ENCODE results near the gene QPRT.

QPRT gene

DNA sequence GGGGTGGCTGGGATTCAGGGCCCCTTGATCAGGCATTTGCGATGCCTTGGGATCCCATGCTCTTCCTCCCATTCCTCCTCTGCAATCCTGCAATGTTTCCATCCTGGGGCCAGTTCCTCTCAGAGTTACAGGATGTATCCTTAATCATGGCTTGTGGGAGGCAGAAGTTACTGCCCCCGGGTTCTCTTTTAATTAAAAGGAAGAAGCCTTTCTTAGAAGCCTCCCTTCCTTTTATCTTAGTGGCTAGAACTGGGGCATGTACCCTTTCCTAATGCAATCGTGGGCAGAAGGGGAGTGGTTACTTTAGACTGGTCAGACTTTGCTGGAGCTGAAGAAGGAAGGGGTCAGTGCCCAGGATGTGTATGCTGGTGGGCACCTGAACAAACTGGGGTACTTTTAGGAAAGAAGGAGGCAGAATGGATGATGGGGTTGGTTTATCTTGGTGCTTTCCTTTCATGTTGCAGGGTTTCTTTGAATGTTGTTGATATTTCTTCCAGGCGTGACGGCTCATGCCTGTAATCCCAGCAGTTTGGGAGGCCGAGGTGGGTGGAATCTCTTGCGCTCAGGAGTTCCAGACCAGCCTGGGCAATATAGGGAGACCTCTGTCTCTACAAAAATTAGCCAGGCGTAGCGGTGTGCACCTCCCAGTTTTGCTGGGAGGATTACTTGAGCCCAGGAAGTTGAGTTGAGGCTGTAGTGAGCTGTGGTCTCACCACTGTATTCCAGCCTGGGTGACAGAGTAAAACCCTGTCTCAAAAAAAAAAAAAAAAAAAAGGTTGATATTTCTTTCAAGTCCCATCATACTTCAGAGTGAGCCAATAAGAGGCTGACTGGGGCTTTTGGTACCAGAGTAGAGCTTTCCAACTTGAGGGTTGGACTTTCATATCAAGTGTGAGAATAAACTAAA lies 29.1 kb upstream of the QPRT start:
- Histone ChIP-seq H3K4me3 (ENCODE audit: low read length) (no peak overlapping the region), H3K9me3 (ENCODE audit: control insufficient read depth, insufficient read depth, low read length) (no peaks in the 10 kb centered on the region), H3F3A (ENCODE audit: control insufficient read depth, insufficient read depth) (no peaks in the 10 kb centered on the region; the same call in 1 of the 2 replicates), H3K27ac (ENCODE audit: low read depth, low read length) (no peak overlapping the region), H3K4me2 (ENCODE audit: low read length) (no peak overlapping the region), H3K4me1 (ENCODE audit: control insufficient read depth, low read length) (peaks cover 50% of the 10 kb centered on the region), H3K27me3 (ENCODE audit: control insufficient read depth, low read length) (no peaks in the 10 kb centered on the region), H4K20me1 (ENCODE audit: control insufficient read depth, insufficient read depth, low read depth, low read length) (no peaks in the 10 kb centered on the region), H3K36me3 (ENCODE audit: control insufficient read depth, low read length) (no peaks in the 10 kb centered on the region), H3K79me2 (ENCODE audit: control insufficient read depth, low read length) (no peaks in the 10 kb centered on the region), H3K9me2 (replicated peaks; ENCODE audit: control insufficient read depth, low read length) (no peaks in the 10 kb centered on the region)
- TF ChIP-seq EZH2phosphoT487 (IDR thresholded peaks at IDR 0.05; ENCODE audit: borderline replicate concordance, low read length) = no peak
- TF ChIP-seq, protein P1, sequence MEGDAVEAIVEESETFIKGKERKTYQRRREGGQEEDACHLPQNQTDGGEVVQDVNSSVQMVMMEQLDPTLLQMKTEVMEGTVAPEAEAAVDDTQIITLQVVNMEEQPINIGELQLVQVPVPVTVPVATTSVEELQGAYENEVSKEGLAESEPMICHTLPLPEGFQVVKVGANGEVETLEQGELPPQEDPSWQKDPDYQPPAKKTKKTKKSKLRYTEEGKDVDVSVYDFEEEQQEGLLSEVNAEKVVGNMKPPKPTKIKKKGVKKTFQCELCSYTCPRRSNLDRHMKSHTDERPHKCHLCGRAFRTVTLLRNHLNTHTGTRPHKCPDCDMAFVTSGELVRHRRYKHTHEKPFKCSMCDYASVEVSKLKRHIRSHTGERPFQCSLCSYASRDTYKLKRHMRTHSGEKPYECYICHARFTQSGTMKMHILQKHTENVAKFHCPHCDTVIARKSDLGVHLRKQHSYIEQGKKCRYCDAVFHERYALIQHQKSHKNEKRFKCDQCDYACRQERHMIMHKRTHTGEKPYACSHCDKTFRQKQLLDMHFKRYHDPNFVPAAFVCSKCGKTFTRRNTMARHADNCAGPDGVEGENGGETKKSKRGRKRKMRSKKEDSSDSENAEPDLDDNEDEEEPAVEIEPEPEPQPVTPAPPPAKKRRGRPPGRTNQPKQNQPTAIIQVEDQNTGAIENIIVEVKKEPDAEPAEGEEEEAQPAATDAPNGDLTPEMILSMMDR (IDR thresholded peaks at IDR 0.05; ENCODE audit: low read depth, low read length, poor library complexity, severe bottlenecking) = no peak

DNA sequence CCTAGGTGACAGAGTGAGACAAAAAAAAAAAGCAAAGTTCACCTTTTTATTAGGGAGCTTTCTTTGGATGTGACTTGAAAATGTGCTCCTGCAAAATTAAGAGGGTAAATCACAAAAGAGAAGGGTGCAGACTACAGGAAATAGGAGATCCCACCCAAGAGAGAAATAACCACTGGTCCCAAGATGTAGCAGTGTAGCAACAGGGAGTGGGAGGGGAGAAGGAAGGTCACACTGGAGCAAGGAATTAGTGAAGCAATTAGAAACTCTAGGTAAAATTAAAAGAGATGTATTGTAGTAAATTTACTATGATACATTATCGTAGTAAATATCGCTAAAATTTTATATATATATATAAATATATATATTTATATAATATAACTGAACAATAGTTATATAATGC lies 28.2 kb upstream of the QPRT start:
- Histone ChIP-seq H3F3A (ENCODE audit: control insufficient read depth, insufficient read depth) (no peaks in the 10 kb centered on the region; the same call in 1 of the 2 replicates), H3K4me1 (ENCODE audit: control insufficient read depth, low read length) (peaks cover 43% of the 10 kb centered on the region), H3K36me3 (ENCODE audit: control insufficient read depth, low read length) (no peaks in the 10 kb centered on the region), H3K9me2 (replicated peaks; ENCODE audit: control insufficient read depth, low read length) (no peaks in the 10 kb centered on the region), H3K4me3 (ENCODE audit: low read length) (no peak overlapping the region), H3K27ac (ENCODE audit: low read depth, low read length) (no peak overlapping the region), H3K4me2 (ENCODE audit: low read length) (no peak overlapping the region), H3K79me2 (ENCODE audit: control insufficient read depth, low read length) (no peaks in the 10 kb centered on the region), H3K27me3 (ENCODE audit: control insufficient read depth, low read length) (no peaks in the 10 kb centered on the region), H4K20me1 (ENCODE audit: control insufficient read depth, insufficient read depth, low read depth, low read length) (no peaks in the 10 kb centered on the region), H3K9me3 (ENCODE audit: control insufficient read depth, insufficient read depth, low read length) (no peaks in the 10 kb centered on the region)
- TF ChIP-seq EZH2phosphoT487 (IDR thresholded peaks at IDR 0.05; ENCODE audit: borderline replicate concordance, low read length) = no peak
- TF ChIP-seq, protein P1 (IDR thresholded peaks at IDR 0.05; ENCODE audit: low read depth, low read length, poor library complexity, severe bottlenecking) = no peak

DNA sequence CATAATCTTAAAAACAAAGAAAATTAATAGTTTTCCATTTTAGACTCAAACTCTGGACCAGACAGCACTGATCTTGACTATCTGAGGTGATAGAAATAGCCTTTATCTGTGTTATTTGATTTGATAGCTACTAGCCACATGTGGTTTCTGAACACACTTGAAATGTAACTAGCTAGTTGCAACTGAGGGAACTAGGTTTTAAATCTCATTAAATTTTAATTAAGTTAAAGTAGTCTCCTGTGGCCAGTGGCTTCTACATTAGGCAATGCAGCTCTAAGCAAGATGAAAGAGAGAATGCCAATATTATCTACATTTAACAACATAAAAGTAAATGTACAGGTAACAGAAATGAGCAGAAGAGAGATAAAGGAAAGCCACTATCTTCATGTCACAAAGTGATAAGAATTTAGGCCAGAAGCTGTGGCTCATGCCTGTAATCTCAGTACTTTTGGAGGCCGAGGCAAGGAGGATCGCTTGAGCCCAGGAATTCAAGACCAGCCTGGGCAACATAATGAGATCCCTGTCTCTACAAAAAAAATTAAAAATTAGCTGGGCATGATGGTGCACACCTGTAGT lies 27.1 kb upstream of the QPRT start:
- no peaks in the 10 kb centered on the region for H3K27me3 ChIP-seq (ENCODE audit: control insufficient read depth, low read length)
- no peak overlapping the region for H3K4me3 ChIP-seq (ENCODE audit: low read length)
- no peaks in the 10 kb centered on the region for H4K20me1 ChIP-seq (ENCODE audit: control insufficient read depth, insufficient read depth, low read depth, low read length)
- TF ChIP-seq, protein P1 (IDR thresholded peaks at IDR 0.05; ENCODE audit: low read depth, low read length, poor library complexity, severe bottlenecking) = no peak
- no peak for TF ChIP-seq EZH2phosphoT487 (IDR thresholded peaks at IDR 0.05; ENCODE audit: borderline replicate concordance, low read length)
- no peak overlapping the region for H3K4me2 ChIP-seq (ENCODE audit: low read length)
- H3K79me2 ChIP-seq (ENCODE audit: control insufficient read depth, low read length) = no peaks in the 10 kb centered on the region
- H3F3A ChIP-seq (ENCODE audit: control insufficient read depth, insufficient read depth) = no peaks in the 10 kb centered on the region; the same call in 1 of the 2 replicates
- peaks cover 38% of the 10 kb centered on the region for H3K4me1 ChIP-seq (ENCODE audit: control insufficient read depth, low read length)
- H3K9me2 ChIP-seq (replicated peaks; ENCODE audit: control insufficient read depth, low read length) = no peaks in the 10 kb centered on the region
- no peak overlapping the region for H3K27ac ChIP-seq (ENCODE audit: low read depth, low read length)
- H3K36me3 ChIP-seq (ENCODE audit: control insufficient read depth, low read length) = no peaks in the 10 kb centered on the region
- no peaks in the 10 kb centered on the region for H3K9me3 ChIP-seq (ENCODE audit: control insufficient read depth, insufficient read depth, low read length)

Data from DOHH2 (cell line).